IPS-NIHi7 (cell line): ENCODE results near the gene SMIM41.
A peak's percentile ranks its signal among the peaks of the same experiment; 100 is the strongest.

Experiments used
- DNase-seq: peaks from one replicate; pipeline ENCODE4 v3.0.0; 2012; ENCODE audit warnings: mixed read lengths; ENCODE audit errors: extremely low spot score

Gene SMIM41

DNA sequence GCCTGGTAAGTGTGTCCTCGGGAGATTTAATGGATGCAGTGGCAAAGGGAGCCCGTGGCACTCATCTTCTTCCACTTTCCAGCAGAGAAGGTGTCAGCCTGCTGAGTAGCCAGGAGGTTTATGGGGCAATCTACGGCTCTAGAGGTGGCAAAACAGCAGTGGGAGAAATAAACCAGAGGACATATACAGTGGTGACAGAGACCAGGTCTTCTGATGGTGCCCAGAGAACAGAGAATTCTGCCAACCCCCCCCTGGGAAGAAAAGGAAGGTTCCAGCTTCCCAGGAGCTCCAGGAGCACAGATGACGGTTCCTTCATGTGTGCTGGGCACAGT lies 43.0 kb downstream of the SMIM41 start:
- no peak for DNase-seq

DNA sequence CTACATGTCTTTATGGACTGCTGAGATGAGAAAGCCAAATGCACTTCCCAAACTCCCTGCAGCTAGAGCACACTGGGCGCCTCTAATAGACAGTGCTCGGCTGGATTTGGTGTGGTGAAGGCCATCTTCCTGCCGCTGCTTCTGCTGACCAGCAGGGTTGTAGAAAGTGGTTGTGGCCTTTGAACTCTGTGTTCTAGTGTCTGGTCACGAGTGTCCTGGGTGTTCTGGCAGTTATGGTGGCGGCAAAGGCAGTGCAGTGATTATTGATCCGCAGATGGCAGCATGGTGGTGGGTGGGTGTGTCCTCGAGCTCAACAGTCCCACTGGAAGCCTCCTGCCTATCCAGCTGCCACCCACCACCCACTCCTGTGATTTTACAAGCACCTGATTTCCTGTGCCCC lies 43.4 kb downstream of the SMIM41 start:
- peak; percentile 5 for DNase-seq

DNA sequence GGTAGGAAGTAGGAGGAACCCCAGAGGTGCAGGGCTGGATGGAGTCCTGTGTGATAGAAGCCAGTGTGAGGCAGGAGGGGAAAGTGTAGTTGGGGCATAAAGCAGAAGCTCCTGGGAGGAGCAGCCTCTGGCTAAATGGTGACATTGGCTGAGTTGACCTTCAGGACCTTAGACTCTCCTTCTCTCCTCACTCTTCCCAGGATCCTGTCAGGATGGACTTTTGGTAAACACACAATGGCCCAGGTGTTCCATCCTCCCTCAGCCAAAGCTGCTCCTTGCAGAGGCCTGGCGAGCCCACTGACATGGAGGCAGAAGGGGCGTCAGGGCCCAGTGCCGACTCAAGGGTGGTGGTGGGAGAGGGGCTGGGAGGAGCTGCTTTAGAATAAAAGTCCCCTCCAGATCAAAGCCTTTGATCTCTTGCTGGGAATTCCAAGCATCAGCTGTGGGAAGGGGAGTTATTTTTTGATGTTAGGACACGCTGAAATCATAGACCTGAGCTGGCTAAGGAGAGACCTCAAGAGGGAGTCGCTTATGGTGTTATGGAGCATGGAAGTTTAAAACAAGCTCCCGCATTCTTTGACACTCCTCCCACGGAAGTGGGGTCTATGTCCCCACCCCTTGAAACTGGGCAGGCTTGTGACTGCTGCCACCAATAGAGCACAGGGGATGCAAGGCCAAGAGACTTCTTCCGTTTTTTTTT lies 44.1 kb downstream of the SMIM41 start:
- peak; percentile 22 for DNase-seq

DNA sequence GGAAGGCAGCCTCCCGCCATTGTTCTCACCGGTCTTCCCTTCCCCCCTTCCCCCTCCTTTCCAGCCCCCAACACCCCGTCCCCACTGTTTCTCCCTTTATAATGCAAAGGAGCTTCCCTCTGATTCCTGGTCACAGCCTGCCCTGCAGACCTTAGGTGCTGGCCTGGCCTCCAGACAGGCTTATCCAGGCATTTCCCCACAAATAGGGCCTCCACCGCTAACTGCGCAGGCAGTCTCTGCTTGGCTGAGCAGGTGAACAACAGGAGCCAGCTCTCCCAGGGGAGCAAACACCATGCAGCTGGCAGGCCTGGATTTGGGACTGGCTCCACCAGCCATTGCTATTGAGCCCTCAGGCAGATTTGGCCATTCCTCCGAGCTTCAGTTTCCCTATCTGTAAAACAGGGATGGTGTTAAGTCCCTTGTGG lies 46.0 kb downstream of the SMIM41 start:
- peak; percentile 84 for DNase-seq

DNA sequence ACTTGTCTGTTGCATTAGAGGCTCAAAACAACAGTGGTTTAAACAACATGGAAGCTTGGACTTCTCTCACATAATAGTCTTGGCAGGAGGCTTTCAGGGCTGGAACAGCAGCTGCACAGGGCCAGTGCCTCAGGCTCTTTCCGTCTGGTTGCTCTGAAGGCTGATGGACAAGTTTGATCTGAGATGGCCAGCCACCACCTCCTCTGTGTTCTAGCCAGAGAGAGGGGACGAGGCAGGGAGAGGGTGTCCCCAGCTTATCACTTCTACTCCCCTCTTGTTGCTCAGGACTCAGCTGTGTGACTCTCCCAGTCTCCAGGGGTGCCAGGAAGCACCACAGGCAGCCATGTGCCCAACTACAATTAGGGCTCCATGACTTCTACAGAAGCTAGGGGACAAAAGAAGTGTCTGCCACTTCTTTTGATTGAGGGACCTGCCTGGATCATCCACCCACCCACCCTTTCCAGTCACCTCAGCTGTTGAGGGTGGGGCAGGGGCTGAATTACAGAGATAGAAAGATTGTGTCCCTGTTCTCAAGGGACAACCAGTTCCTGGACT lies 46.6 kb downstream of the SMIM41 start:
- DNase-seq: peak; percentile 7

DNA sequence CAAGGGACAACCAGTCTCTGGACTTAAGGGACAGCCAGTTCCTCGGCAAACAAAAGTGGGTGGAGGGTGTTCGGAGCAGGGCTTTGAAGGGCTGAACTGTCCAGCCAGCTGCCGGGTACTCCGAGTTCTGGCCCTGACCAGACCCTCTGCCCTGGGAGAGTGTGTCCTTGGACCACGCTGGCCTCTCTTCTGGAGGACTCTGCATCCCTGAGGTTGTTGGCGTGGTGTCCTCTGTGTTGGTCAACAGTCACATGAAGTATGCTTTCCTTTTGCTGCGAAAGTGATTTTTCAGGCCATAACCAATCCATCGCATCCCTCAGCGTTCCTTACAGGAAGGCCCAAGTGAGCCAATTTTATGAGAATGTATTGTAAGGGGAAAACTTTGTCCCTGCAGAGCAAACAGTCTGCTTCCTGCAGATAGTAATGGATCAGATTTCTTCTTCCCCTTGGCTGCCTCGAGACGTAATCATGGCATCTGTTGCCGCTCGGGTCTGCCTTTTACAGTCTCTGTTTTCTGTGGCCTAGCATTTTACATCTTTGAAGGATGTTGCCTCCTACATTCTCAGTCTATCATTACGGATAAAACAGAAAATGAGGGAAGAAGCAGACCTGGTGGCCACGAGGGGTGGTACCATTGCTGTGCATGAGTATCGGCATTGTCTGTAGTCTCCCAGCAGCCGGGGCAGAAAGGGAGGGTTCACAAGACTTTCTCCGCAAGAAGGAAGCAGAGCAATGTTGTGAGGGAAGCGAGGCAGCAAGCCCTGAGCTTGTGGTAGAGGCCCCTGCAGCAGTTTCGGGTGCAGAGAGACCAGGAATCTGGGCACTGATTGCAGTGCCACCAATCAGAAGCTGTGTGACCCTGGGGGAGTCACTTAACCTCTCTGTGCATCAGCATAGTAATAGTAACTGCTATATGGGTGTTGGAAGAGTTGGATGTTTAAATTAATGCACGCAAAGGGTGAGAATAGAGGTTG lies 47.4 kb downstream of the SMIM41 start:
- peak; percentile 9 for DNase-seq

DNA sequence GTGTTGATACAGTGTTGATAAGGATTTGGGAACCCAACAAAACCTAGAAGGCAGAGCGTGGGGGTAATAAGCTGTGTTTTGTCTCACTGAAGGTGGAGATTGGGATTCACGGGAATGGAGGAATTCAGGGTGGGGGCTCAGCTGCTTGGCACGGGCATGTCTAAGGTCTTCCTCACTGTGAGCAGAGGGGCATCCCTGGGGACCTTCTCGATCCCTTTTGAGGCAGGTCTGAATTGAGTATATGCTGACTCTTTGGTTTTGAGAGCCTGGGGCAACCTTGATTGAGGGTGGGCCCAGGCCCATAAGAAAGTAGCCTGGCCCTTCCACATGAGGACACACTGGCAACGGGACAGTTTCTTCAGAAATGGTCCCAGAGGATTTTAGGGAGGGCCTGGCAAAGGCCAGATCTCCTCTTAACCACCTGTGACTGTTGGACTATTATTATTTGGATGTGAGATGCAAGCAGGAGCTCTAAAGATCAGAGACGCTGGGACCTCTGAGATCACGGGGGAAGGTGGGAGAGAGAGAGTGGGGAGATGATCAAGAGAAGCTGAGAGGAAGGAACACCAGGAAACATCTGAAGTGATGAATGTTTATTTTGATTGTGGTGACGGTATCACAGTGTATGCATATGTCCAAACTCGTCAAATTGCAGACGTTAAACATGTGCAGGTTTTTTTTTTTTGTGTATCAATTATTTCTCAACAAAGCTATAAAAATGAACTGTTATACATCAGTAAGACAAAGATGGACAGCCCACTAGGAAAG lies 48.4 kb downstream of the SMIM41 start:
- DNase-seq: no peak

DNA sequence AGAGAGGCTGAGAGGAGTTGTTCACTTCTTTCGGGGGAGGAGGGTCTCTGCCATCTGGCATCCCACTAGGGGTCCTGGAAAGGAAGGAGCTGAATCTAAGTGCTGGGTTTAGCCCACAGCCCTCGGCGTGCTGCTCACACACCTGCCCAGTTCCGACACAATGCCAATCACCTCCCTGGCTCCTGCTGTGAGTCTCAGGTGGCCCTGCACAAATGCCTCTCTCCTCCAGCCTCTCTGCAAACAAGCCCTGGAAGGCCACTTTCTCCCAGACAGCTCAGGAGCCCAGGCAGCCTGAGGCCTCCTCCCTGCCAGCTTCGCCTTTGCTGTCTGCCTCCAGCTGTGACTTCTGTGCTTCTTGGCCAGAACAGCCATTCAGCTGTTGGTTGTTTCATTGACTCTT lies 51.2 kb downstream of the SMIM41 start:
- DNase-seq: peak; percentile 26

DNA sequence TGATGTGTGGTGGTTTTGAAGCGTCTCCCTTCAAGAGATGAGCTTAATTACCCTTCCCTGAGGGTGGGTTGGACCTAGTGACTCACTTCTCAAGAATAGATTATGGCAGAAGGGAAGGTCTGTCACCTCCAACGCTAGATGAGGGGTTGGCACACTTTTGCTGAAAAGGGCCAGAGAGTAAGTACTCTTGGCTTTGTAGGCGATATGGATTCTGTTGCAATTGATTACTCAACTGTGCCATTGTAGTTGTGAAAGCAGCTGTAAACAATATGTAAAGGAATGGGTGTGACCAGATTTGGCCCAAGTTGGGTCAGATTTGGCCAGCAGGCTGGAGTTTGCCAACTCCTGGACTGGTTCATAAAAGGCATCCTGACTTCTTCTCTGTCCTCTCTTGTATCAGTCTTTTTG lies 53.3 kb downstream of the SMIM41 start:
- DNase-seq: no peak

DNA sequence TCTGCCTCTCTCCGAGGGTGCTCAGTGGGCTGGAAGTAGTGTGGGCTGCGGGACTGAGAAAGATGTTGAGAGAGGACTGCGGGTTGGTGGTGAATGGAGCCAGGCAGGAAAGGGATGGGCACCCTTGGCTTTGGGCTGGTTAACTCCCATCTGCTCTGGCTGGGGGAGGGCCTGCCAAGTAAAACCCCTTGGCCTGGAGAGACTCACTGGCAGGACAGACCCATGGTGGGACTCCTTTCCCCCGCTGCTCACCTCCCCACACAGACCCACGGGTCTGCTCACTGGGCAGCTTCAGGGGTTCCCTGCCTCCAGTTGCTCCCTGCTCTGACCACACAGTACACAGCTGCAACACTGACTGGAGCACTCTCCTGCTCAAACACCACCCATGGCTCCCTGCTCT lies 58.2 kb downstream of the SMIM41 start:
- DNase-seq: no peak

DNA sequence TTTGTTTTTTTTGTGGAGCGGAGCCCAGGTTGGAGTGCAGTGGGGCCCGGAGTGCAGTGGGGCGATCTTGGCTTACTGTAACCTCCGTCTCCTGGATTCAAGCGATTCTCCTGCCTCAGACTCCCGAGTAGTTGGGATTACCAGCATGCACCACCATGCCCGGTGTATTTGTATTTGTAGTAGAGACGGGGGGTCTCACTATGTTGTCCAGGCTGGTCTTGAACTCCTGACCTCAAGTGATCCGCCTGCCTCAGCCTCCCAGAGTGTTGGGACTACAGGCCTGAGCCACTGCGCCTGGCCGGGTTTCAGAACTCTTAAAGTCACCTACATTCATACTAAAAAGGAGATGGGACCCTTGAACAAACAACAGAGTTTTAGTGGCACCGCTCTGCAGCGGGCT lies 59.6 kb downstream of the SMIM41 start:
- no peak for DNase-seq

DNA sequence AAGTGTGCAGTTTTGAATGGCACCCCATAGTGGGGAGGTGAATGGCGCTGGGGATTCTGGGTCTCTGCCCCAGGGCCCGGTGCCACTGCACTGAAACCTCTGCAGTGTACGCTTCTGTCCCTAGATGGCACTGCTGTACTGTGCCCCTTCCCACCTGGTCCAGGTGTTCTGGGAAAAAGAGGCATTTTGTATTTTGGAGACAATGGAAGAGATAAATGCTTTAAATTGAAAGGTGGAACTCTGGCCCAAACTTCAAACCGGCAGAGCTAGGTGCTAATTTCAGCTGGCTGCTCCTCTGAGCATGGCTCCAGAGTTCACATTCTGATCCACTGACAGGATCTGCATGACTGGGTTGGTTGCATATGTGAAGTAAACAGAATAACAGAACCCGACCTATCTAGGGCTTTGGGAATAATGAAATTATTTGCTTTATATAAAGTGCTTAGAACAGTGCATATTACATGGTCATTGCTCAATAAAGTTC lies 60.1 kb downstream of the SMIM41 start:
- DNase-seq: peak; percentile 93

DNA sequence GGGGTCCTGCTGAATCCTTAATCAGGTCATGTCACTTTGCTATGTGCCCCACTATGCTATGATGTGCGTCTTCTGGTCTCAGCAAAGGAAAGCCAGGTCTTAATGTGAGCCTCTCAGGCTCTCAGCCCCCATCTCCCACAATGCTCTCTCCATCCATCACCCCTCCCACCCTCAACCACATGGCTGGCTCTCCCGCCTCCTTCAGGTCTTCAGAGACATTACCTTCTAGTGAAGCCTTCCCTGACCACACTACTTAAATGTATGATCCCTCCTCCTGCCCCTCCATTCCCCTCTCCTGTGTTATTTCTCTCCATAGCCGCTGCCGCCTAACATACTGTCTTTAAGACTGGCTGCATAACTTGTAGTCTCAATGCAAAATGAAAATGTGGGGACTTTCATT lies 61.8 kb downstream of the SMIM41 start:
- peak; percentile 60 for DNase-seq

DNA sequence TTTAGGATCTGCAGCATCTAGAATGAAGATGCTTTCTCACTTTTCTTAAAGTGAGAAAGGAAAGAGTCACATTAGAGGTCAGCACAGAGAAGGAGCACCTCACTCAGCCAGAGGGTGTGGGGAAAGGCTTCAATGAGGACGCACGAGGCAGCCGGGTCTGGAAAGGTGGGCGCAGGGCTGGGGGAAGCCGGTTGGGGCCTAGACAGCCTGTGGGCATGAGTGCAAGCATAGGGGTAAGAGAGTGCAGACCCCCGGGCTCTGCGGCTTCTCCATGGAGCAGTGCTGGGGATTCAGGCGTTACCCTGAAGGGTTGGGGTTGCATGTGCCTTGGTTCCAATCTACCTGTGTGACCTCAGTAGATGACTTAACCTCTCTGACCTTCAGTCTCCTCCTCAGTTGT lies 62.4 kb downstream of the SMIM41 start:
- no peak for DNase-seq

DNA sequence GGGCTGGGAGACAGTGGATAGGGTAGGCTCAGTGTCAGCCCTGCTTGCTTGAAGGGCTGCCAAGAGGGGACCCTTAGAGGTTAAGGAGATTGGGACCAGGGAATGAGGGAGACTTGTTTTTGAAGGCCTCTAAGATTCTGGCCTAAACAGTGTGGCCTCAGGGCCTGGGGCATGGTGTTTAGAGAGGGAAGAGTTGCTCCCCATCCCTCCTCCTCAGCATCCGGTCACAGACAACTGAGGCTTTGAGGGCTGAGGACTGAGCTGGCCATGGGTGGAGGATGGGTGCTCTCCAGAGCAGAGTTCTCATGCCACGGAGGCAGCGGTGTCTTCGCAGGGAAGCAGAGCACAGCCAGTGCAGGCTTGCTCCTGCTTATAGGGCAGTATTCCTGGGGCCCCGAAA lies 62.9 kb downstream of the SMIM41 start:
- no peak for DNase-seq

DNA sequence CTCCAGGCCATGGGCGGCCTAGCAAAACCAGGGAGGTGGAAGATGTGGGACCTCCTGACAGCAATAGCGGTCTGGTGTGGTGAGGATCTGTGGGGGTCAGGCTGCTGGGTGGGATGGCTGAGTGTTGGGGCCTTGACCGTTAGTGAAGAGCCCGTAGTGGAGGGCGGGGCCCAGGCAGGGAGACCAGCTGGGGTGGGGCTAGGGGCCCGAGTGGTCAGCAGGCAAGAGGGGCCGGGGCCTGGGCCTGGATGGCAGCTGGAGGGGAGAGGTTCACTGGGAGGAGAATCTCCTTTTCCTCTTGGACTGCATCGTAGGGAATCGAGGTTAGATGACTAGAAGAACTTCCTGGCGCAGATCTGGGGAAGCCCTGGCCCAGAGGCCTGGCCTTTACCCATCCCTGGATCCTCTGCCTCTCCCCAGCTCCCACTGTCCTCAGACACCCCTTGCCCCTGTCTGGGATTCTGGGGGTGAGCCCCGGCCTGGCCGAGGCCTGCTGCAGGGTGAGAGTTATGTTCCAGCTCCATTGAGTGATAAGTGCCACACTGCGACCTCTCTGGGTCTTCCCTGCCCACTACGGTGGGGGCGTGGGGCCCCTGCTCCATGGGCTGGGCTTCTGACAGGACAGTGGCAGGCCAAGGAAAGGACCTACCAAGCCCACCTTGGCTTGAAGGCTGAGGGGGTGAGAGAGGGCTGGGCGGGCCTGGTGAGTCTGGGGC lies 65.2 kb downstream of the SMIM41 start:
- DNase-seq: no peak

DNA sequence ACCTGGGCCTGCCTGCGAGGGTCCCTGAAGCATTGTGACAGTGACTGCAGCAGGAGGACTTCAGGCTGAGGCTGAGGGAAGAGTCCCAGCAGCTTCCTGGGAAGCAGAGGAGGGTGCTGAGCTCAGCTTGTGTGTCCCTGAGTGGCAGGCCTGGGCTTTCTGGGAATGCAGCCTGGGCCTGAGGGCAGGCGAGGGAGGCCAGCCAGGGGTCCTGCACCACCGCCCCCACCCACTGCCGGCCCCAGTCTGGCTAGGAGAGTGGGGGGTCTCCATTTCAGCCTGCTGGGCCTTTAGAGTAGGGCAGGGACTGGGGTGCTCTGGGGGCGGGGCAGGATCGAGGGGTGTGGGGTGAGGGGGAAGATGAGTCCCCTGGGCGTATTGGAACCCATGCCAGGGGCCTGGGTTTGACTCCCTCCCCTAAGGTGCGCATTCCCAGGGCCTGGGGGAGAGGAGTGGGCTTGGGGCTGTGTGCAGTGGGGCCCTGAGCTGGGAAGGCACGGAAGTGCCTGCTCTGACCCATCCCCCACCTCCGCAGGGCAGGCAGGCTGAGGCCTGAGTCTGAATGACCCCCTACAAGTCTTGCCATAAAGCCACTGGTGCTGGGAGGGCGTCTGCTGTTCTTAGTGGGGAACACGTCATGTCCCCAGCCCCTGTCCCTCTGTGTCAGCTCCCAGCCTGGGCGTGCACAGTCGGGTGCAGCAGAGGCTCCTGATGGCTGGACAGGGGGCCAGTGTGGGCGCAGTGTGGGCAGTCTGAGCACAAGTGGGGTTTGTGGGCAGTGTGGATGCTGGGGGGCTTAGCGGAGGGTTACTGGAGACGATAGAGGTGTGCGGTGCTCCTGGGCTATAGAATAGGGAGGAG lies 66.0 kb downstream of the SMIM41 start:
- no peak for DNase-seq

DNA sequence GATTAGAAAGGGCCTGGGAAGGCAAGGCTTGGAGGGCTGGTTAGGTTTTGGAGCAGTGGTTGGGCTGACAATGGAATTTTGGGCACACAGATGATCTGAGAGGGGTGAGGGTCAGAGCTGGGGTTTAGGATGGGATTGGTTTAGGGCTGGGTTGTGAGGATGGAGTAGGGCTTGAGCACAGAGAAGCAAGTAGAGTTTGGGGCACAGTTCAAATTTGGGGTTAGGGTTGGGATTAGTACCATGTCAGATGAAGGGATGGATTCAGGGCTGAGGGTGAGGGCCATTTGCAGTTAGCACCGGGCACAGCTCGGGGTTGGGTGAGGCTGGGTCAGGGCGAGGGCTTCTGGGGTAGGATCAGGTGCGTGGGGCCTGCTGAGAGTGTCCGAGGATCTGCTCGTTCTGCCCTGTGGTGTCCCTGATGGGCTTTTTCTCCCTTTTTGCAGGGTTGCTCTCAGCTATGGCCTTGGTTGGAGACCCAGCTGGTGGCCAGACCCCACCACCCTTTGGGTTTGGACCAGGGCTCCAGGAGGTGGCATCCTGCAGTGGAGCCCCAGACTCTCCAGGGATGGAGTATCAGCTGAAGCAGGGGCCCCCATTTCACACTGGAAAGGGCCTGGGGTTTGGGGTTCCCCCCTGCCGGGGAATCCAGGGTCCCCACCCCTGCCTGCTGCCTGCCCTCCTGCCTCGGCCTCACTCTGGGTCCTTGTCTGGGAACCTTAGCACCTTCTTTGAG lies 66.8 kb downstream of the SMIM41 start:
- DNase-seq: no peak

DNA sequence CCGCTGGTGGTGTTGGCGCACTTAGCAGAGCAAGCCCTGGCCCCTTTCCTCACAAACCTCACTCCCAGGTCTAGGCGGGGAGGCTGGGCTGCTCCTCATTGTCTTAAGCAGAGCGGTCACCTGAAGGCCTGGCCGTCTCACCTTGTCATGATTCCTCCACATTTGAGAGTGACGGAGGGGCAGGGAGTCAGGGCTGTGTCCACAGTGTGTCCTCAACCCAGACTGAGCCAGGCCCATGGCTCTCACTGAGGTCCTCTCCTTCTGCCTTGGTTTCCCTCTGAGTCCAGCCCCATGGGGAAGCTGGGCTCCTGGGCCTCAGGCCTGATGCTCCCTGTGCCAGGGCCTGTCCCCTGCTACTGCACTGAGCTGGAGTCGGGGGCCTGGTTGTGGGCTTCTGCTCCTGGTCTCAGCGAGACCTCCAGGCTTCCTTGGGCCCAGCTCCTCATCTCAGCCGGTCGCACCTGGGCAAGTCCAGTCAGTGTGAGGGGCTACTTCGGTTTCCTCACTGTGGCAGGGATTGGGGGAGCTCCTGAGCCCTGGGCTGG lies 67.4 kb downstream of the SMIM41 start:
- no peak for DNase-seq
